ENCODE measurements around the gene TMEM92.

GRCh38 chr17:50272711-50273653 lies 1.3 kb upstream of the TMEM92 start:
- no peak for TF ChIP-seq ZNF549 (CRISPR knock-in tag; IDR thresholded peaks at IDR 0.05)
- TF ChIP-seq FOXJ3 (CRISPR knock-in tag; IDR thresholded peaks at IDR 0.05; ENCODE audit: borderline replicate concordance): no peak
- no peak for TF ChIP-seq TARDBP (CRISPR knock-in tag; IDR thresholded peaks at IDR 0.05)
